Measurements from ENCODE around the gene HK1.

GRCh38 chr10:69262292-69262751 lies 16.0 kb upstream of the HK1 start:
- TF ChIP-seq, protein P1, sequence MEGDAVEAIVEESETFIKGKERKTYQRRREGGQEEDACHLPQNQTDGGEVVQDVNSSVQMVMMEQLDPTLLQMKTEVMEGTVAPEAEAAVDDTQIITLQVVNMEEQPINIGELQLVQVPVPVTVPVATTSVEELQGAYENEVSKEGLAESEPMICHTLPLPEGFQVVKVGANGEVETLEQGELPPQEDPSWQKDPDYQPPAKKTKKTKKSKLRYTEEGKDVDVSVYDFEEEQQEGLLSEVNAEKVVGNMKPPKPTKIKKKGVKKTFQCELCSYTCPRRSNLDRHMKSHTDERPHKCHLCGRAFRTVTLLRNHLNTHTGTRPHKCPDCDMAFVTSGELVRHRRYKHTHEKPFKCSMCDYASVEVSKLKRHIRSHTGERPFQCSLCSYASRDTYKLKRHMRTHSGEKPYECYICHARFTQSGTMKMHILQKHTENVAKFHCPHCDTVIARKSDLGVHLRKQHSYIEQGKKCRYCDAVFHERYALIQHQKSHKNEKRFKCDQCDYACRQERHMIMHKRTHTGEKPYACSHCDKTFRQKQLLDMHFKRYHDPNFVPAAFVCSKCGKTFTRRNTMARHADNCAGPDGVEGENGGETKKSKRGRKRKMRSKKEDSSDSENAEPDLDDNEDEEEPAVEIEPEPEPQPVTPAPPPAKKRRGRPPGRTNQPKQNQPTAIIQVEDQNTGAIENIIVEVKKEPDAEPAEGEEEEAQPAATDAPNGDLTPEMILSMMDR (IDR thresholded peaks at IDR 0.05): no peak
- no peak for TF ChIP-seq POLR2AphosphoS5 (IDR thresholded peaks at IDR 0.05)

All from suprapubic skin (tissue), 3 donors.